Activated naive CD8-positive, alpha-beta T cell treated with anti-CD3 and anti-CD28 coated beads, Interleukin-2, amount 50 U/mL, for 16 hours (primary cell): ENCODE measurements around the gene PLD1.
"Not testable (repeated sequence)": the region's sequence is repeated elsewhere in the genome, so short reads cannot be mapped to it uniquely, and the experiment has no call there.

ENCODE experiments used
- DNase-seq: peaks from one replicate; pipeline ENCODE4 v3.0.0-alpha.2; 2020; ENCODE audit warnings: low read depth, low spot score

The PLD1 gene

GRCh38 chr3:171817074-171817800 is 7.0 kb upstream of the PLD1 start:
- DNase-seq = no peak

GRCh38 chr3:171815973-171816595 is 5.8 kb upstream of the PLD1 start:
- no peak for DNase-seq

GRCh38 chr3:171814662-171815061 is 4.4 kb upstream of the PLD1 start:
- DNase-seq = not testable (repeated sequence)

- DNase-seq = no peak
Observed at GRCh38 chr3:171813897-171814460, 3.7 kb upstream of the PLD1 start.

- no peak for DNase-seq
Observed at GRCh38 chr3:171813278-171813896, 3.1 kb upstream of the PLD1 start.

- no peak for DNase-seq
Observed at GRCh38 chr3:171812811-171813210, 2.5 kb upstream of the PLD1 start.

GRCh38 chr3:171811913-171812335 is 1.6 kb upstream of the PLD1 start:
- no peak for DNase-seq

GRCh38 chr3:171811295-171811912 is 1.1 kb upstream of the PLD1 start:
- DNase-seq = no peak

- DNase-seq = no peak
Observed at GRCh38 chr3:171810629-171811294, 479 bp upstream of the PLD1 start.

- DNase-seq = no peak
Observed at GRCh38 chr3:171809611-171809860, 747 bp downstream of the PLD1 start.

- DNase-seq = no peak
Observed at GRCh38 chr3:171807806-171808205, 2.5 kb downstream of the PLD1 start.

GRCh38 chr3:171807129-171807675 is 3.1 kb downstream of the PLD1 start:
- no peak for DNase-seq

GRCh38 chr3:171806200-171807128 is 3.8 kb downstream of the PLD1 start:
- no peak for DNase-seq

GRCh38 chr3:171805687-171806086 is 4.6 kb downstream of the PLD1 start:
- DNase-seq = no peak

- no peak for DNase-seq
Observed at GRCh38 chr3:171804618-171805389, 5.5 kb downstream of the PLD1 start.

- DNase-seq = no peak
Observed at GRCh38 chr3:171803044-171803443, 7.2 kb downstream of the PLD1 start.

- DNase-seq = no peak
Observed at GRCh38 chr3:171802590-171802956, 7.7 kb downstream of the PLD1 start.

- DNase-seq = no peak
Observed at GRCh38 chr3:171801738-171802589, 8.3 kb downstream of the PLD1 start.

GRCh38 chr3:171799501-171799900 is 10.8 kb downstream of the PLD1 start:
- no peak for DNase-seq
